GM12873 (cell line): ENCODE results near the gene F5.

ENCODE experiments used
- TF ChIP-seq, protein P1 (sequence below): IDR thresholded peaks from 2 replicates; pipeline ENCODE4 v1.5.1; 2012; ENCODE audit warnings: low read depth, mild to moderate bottlenecking, moderate library complexity, low read length, control low read depth; ENCODE audit not compliant: insufficient read depth; ENCODE audit errors: missing control alignments

Gene F5

GRCh38 chr1:169563019-169563615 lies 23.2 kb downstream of the F5 start:
- TF ChIP-seq, protein P1, sequence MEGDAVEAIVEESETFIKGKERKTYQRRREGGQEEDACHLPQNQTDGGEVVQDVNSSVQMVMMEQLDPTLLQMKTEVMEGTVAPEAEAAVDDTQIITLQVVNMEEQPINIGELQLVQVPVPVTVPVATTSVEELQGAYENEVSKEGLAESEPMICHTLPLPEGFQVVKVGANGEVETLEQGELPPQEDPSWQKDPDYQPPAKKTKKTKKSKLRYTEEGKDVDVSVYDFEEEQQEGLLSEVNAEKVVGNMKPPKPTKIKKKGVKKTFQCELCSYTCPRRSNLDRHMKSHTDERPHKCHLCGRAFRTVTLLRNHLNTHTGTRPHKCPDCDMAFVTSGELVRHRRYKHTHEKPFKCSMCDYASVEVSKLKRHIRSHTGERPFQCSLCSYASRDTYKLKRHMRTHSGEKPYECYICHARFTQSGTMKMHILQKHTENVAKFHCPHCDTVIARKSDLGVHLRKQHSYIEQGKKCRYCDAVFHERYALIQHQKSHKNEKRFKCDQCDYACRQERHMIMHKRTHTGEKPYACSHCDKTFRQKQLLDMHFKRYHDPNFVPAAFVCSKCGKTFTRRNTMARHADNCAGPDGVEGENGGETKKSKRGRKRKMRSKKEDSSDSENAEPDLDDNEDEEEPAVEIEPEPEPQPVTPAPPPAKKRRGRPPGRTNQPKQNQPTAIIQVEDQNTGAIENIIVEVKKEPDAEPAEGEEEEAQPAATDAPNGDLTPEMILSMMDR = no peak

DNA sequence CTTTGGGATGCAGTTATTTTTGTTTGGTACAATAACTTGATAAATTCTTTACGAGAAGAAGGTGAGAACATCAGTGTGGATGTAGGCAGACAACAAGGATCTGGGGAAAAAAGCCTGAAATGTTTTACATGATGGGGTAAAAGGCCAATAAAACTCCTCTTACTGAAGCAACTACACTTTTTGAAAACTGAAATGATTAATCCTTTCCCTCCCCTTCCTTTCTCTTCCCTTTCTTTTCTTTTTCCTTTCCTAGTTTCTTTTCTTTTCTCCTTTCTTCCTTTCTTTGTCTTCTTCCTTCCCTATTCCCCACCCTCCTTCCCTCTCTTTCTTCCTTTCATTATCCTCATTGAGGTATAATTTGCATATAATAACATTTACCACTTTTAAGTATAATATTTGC lies 24.6 kb downstream of the F5 start:
- TF ChIP-seq, protein P1 = no peak

DNA sequence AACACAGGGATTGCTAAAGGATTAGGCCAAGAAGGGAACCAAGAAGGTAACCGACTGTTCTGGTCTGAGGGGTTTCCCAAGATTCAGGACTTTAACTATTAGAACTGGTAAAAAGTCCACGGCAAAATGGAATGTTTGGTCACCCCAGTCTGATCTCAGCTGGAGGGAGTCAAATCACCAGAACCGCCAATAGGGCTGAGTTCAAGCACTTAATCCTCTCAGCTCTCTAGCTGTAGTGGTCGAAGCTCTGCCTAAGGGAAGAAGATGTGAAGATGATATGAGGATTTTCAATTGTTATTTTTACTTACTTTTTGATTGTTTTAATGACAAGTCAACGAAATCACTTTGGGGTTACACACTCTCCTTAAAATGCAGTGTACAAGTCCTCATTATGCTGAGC lies 29.1 kb downstream of the F5 start:
- TF ChIP-seq, protein P1 = no peak

DNA sequence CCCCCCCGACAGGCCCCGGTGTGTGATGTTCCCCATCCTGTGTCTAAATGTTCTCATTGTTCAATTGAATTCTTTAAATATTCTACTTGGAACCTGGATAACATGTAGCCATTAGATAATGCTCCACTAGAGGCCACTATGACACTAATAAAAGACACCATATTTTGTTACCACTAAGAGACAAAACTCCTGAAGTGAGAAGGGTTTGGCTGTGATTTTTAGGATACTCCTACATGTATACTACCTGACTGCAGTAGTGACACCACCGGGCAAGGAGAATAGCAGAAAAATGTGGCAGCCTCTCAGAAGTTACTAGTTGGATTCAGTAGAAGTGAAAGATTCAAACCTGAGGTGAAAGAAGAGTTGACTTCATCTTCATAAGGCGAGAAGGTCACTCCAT lies 36.0 kb downstream of the F5 start:
- TF ChIP-seq, protein P1 = peak; percentile 53

- TF ChIP-seq, protein P1 = no peak
Observed at GRCh38 chr1:169548282-169548681, 38.0 kb downstream of the F5 start.

DNA sequence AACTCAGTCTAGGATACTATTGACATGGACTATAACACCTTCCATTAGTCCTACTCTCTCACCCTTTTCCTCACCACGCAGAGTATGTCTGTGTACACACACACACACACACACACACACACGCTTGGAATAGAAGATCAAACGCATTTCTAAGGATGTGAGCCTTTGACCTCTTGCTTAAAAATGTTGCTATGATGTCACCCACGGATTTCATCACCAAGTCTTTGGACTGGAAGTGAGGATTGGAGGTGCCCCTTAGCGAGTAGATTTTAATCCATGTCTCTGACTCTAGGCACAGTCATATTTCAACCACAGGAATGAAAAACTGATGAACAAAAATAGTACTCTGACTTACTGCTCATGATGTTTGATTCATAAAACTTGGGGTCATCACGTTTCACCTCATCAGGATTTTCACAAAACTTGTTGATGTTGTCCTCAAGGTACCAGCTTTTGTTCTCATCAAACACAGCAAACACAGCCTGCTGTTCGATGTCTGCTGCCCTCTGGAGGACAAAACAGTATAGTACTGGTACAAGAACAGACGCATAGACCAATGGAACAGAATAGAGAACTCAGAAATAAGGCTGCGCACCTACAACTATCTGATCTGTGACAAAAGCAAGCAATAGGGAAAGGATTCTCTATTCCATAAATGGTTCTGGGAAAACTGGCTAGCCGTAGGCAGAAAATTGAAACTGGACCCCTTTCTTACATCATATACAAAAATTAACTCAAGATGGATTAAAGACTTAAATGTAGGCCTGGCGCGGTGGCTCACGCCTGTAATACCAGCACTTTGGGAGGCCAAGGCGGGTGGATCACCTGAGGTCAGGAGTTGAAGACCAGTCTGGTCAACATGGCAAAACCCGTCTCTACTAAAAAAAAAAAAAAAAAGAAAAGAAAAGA lies 39.9 kb downstream of the F5 start:
- TF ChIP-seq, protein P1 = peak; percentile 74

DNA sequence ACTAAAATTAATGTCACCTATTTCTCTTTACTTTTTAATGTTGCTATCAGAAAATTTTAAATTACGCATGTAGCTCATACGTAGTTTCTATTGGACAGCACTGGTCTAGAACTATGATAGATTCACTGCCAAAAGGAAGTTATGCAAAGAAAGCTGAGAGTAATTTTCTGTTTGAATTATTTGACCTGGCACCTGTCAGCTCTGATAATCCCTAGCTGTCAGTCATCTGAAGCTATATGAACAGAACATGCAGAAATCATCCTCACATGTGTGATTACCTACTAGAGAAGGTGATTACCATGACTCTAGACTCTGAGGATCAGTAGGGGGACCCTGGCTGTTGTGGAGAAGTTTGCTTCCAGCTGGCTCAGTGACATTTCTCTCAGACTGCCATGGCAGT lies 40.8 kb downstream of the F5 start:
- TF ChIP-seq, protein P1 = no peak
